Transverse colon (tissue), 4 donors: ENCODE measurements around the gene SCAPER. TPM values are rescaled to one million over a fixed set of nuclear protein-coding genes. Genes with fewer than 3 reads are reported as not detected.

Experiments
- DNase-seq: peaks from one replicate; pipeline ENCODE4 v3.0.0-alpha.2; 2019
- H3K27ac ChIP-seq, 4 donors: fragments of 200-600 bp; sonication (generic); 2 replicates each; pipeline ENCODE4 v1.5.1; 2016 to 2018; ENCODE audit warnings: inconsistent platforms in 4 of 4
- H3K27me3 ChIP-seq: fragments of 200-600 bp; sonication (generic); 2 replicates; pipeline ENCODE4 v1.5.1; 2017; ENCODE audit warnings: inconsistent platforms
- H3K36me3 ChIP-seq, 4 donors: fragments of 200-600 bp; sonication (generic); 2 replicates each; pipeline ENCODE4 v1.5.1; 2017 to 2019; ENCODE audit warnings: inconsistent platforms in 4 of 4
- H3K4me1 ChIP-seq, 4 donors: fragments of 200-600 bp; sonication (generic); 2 replicates each; pipeline ENCODE4 v1.5.1; 2017 to 2020; ENCODE audit warnings: inconsistent platforms in 4 of 4
- H3K4me3 ChIP-seq, 4 donors: fragments of 200-600 bp; sonication (generic); 1 replicate in 1 of 4; 2 replicates in 3 of 4; pipeline versions ENCODE4 v1.5.1 to v1.6.1; 2017 to 2019; ENCODE audit warnings: inconsistent platforms in 4 of 4
- H3K9me3 ChIP-seq, 2 donors: fragments of 200-600 bp; sonication (generic); 2 replicates each; pipeline ENCODE4 v1.5.1; 2017 to 2019; ENCODE audit warnings: inconsistent platforms in 2 of 2
- CTCF ChIP-seq, 5 experiments: fragments of 200-600 bp in 3 of 5; fragments of 450-650 bp in 2 of 5; sonication (generic) in 3 of 5; IDR thresholded peaks; 1 replicate in 2 of 5; 2 replicates in 3 of 5; pipeline ENCODE4 v1.5.1; 2016 to 2017; ENCODE audit warnings: antibody characterized with exemption in 5 of 5, inconsistent platforms in 3 of 5, mild to moderate bottlenecking in 2 of 5, moderate library complexity in 1 of 5
- EP300 ChIP-seq: sonication (generic); formaldehyde crosslinking; IDR thresholded peaks from one replicate; pipeline ENCODE4 v1.6.1; 2017; ENCODE audit warnings: antibody characterized with exemption, low read depth
- POLR2A ChIP-seq: fragments of 450-650 bp; IDR thresholded peaks from one replicate; pipeline ENCODE4 v1.6.1; 2016; ENCODE audit warnings: antibody characterized with exemption, mild to moderate bottlenecking, moderate library complexity
- POLR2AphosphoS5 ChIP-seq, 3 donors: sonication (generic); formaldehyde crosslinking; IDR thresholded peaks; one replicate each; pipeline ENCODE4 v1.6.1; 2016; ENCODE audit warnings: antibody characterized with exemption in 3 of 3
- WGBS, 2 donors: methylation state at CpG; one replicate each; pipeline ENCODE4 v1.1.5; 2018; ENCODE audit warnings: low coverage in 1 of 2; 5-methylcytosine and 5-hydroxymethylcytosine counted together
- in situ Hi-C, 4 donors: fragments of 200-750 bp; cut with MboI; loops; one replicate each; pipeline versions ENCODE4 v1.15.0 to v1.15.1; 2017; ENCODE audit warnings: low sequenced_read_pairs in 3 of 4, low pct_ligation_motif_present in 1 of 4, low pct_unique_long_range_greater_than_20kb in 1 of 4
- intact Hi-C: fragments of 100-400 bp; cut with DNase I; formaldehyde crosslinking; loops from one replicate; pipeline ENCODE4 v1.15.1; 2023; ENCODE audit warnings: low total_unique reads
- total RNA-seq, 4 donors: library from RNA; depleted of rRNA; stranded (reverse); fragments of >200 nt; gene quantifications; one replicate each; pipeline ENCODE4 v1.1.0, GENCODE V29; 2016

Gene SCAPER
- total RNA-seq, 4 donors from 2014 or later: 31.8 to 121 (median 48.7) TPM

GRCh38 chr15:76380249-76380648 is 524.9 kb downstream of the SCAPER start:
- in situ Hi-C loops (no loop called here), intact Hi-C loops (no loop called here)
- no peaks in the 10 kb centered on the region for H3K36me3 ChIP-seq
- H3K27ac ChIP-seq: no peak overlapping the region
- no peaks in the 10 kb centered on the region for H3K4me1 ChIP-seq
- no peak overlapping the region for H3K4me3 ChIP-seq
- no peak for TF ChIP-seq POLR2A
- no peak for TF ChIP-seq EP300
- no peak for TF ChIP-seq CTCF (IDR thresholded peaks at IDR 0.05)
- TF ChIP-seq POLR2AphosphoS5 (IDR thresholded peaks at IDR 0.05): no peak
- 91 to 100% methylated on average over 1 of the region's 1 CpG for WGBS, 2 donors
- H3K27me3 ChIP-seq: no peaks in the 10 kb centered on the region
- no peaks in the 10 kb centered on the region for H3K9me3 ChIP-seq
- no peak for DNase-seq

GRCh38 chr15:76378691-76379090 is 526.4 kb downstream of the SCAPER start:
- H3K36me3 ChIP-seq: no peaks in the 10 kb centered on the region
- in situ Hi-C loops: no loop called here
- WGBS, 2 donors: 78 to 100% methylated on average over 1 of the region's 1 CpG
- H3K9me3 ChIP-seq: no peaks in the 10 kb centered on the region
- H3K4me1 ChIP-seq: no peaks in the 10 kb centered on the region
- TF ChIP-seq POLR2AphosphoS5 (IDR thresholded peaks at IDR 0.05): no peak
- TF ChIP-seq CTCF (IDR thresholded peaks at IDR 0.05): no peak
- no peak for TF ChIP-seq EP300
- no peak for TF ChIP-seq POLR2A
- no peak for DNase-seq
- H3K4me3 ChIP-seq: no peak overlapping the region
- intact Hi-C loops: no loop called here
- no peak overlapping the region for H3K27ac ChIP-seq
- H3K27me3 ChIP-seq: no peaks in the 10 kb centered on the region

- in situ Hi-C loops: no loop called here
- no peak overlapping the region for H3K4me3 ChIP-seq
- no peak overlapping the region for H3K27ac ChIP-seq
- no peaks in the 10 kb centered on the region for H3K4me1 ChIP-seq
- no peak for DNase-seq
- intact Hi-C loops: no loop called here
- no peaks in the 10 kb centered on the region for H3K36me3 ChIP-seq
- no peaks in the 10 kb centered on the region for H3K27me3 ChIP-seq
- TF ChIP-seq EP300 (no peak), CTCF (IDR thresholded peaks at IDR 0.05) (no peak), POLR2AphosphoS5 (IDR thresholded peaks at IDR 0.05) (no peak), POLR2A (no peak)
- no peaks in the 10 kb centered on the region for H3K9me3 ChIP-seq
Measured at GRCh38 chr15:76377751-76378150, 527.4 kb downstream of the SCAPER start.

DNA sequence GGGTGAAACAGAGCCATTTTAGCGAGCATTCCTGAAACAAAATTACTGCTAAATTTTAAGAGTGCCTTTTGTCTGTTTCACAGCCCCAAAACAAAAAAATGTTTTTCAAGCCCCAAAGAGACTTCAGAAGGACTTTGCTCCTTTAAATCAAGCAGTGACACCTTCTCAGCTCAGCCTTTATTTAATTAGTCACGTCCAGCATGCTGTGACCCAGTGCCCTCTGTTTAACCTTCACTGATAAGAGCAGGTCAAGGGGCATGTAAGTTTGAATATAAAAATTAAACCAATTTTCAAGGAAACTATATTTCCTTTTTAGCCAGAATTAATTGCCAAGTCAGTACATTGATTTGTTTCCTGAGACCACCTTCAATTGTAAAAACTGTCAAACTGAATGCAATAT is 527.9 kb downstream of the SCAPER start:
- TF ChIP-seq POLR2AphosphoS5 (IDR thresholded peaks at IDR 0.05) (no peak), EP300 (no peak), CTCF (IDR thresholded peaks at IDR 0.05) (no peak), POLR2A (no peak)
- no peak overlapping the region for H3K4me3 ChIP-seq
- H3K9me3 ChIP-seq: no peaks in the 10 kb centered on the region
- no peak overlapping the region for H3K27ac ChIP-seq
- no peak for DNase-seq
- 67 to 76% methylated on average over 2 of the region's 2 CpGs for WGBS, 2 donors
- intact Hi-C loops (no loop called here), in situ Hi-C loops (no loop called here)
- no peaks in the 10 kb centered on the region for H3K4me1 ChIP-seq
- peaks cover 0 to 2% (median 0%) of the 10 kb centered on the region in 4 donors for H3K36me3 ChIP-seq
- H3K27me3 ChIP-seq: no peaks in the 10 kb centered on the region
